Endothelial cell of umbilical vein (primary cell): Measurements from ENCODE around the gene MRPL2. TPM values are rescaled to one million over a fixed set of nuclear protein-coding genes. Genes with fewer than 3 reads are reported as not detected.
A peak's percentile ranks its signal among the peaks of the same experiment; 100 is the strongest.

ENCODE experiments used
- BruUV-seq: library from RNA; stranded (reverse); fragments of 400-500 nt; replicated peaks from 2 replicates; lab custom pipeline; 2021; lab: Mats Ljungman, UMichigan
- CTCF ChIA-PET: fragments of 300-600, 350-600 bp; sonication (Branson Sonifier 250); formaldehyde crosslinking; loops from one replicate; lab custom pipeline; 2021; ENCODE audit warnings: antibody characterized with exemption, inconsistent platforms; lab: Charles Lee
- POLR2A ChIA-PET: fragments of 300-600, 350-600 bp; sonication (Branson Sonifier 250); formaldehyde crosslinking; loops from one replicate; lab custom pipeline; 2021; ENCODE audit warnings: antibody characterized with exemption, inconsistent platforms; lab: Charles Lee
- DNase-seq: peaks from one replicate; pipeline ENCODE4 v3.0.0-alpha.2; 2011; ENCODE audit warnings: low read depth, low spot score
- FAIRE-seq: peaks from 2 replicates; lab custom pipeline; 2011; peaks lifted over from hg19 to GRCh38; lab: Jason Lieb, UNC
- H2AFZ ChIP-seq: 2 replicates; pipeline ENCODE4 v1.6.0; 2012; ENCODE audit warnings: low read depth, low read length, control low read depth, inconsistent platforms
- H3K27ac ChIP-seq: 2 replicates; pipeline ENCODE4 v1.5.1; 2011; ENCODE audit warnings: low read depth, mild to moderate bottlenecking, control low read depth, low read length, moderate library complexity; ENCODE audit not compliant: insufficient read depth
- H3K27me3 ChIP-seq, 2 experiments: 2 replicates each; pipeline versions ENCODE4 v1.6.0 to v1.6.1; 2011; ENCODE audit warnings: low read length in 2 of 2, mixed read lengths in 1 of 2; ENCODE audit not compliant: control insufficient read depth in 2 of 2, insufficient read depth in 2 of 2
- H3K36me3 ChIP-seq, 2 experiments: 2 replicates in 1 of 2; 3 replicates in 1 of 2; pipeline ENCODE4 v1.5.1; 2011; ENCODE audit warnings: low read length in 2 of 2, mild to moderate bottlenecking in 1 of 2, moderate library complexity in 1 of 2; ENCODE audit not compliant: control insufficient read depth in 2 of 2, insufficient read depth in 2 of 2; ENCODE audit errors: extremely low read depth in 1 of 2
- H3K4me1 ChIP-seq: 3 replicates; pipeline ENCODE4 v1.5.1; 2011; ENCODE audit warnings: mild to moderate bottlenecking, low read length; ENCODE audit not compliant: control insufficient read depth, insufficient read depth; ENCODE audit errors: extremely low read depth
- H3K4me2 ChIP-seq: 2 replicates; pipeline ENCODE4 v1.6.1; 2011; ENCODE audit warnings: low read length, control low read depth, mixed read lengths; ENCODE audit not compliant: insufficient read depth
- H3K4me3 ChIP-seq, 3 experiments: fragments of 200-600 bp in 1 of 3; sonication (generic), shearing (Covaris generic) in 1 of 3; replicated peaks in 1 of 3; 2 replicates each; pipeline ENCODE4 v1.5.1; 2011 to 2016; ENCODE audit warnings: control low read depth in 3 of 3, low read length in 3 of 3, mild to moderate bottlenecking in 2 of 3, inconsistent platforms in 1 of 3, low read depth in 1 of 3, moderate library complexity in 1 of 3; ENCODE audit not compliant: insufficient read depth in 1 of 3
- H3K79me2 ChIP-seq: 2 replicates; pipeline ENCODE4 v1.6.0; 2012; ENCODE audit warnings: low read length, inconsistent platforms; ENCODE audit not compliant: control insufficient read depth, insufficient read depth
- H3K9ac ChIP-seq: replicated peaks from 2 replicates; pipeline ENCODE3; 2011; ENCODE audit warnings: low read length, control low read depth; ENCODE audit not compliant: insufficient read depth; ENCODE audit errors: extremely low read depth
- H3K9me1 ChIP-seq: replicated peaks from 3 replicates; pipeline ENCODE4 v1.6.0; 2011; ENCODE audit warnings: mild to moderate bottlenecking, low read length; ENCODE audit not compliant: control insufficient read depth, insufficient read depth; ENCODE audit errors: extremely low read depth
- H3K9me3 ChIP-seq: replicated peaks from 2 replicates; pipeline ENCODE4 v1.5.1; 2012; ENCODE audit warnings: low read length, inconsistent platforms; ENCODE audit not compliant: control insufficient read depth, insufficient read depth
- H4K20me1 ChIP-seq: replicated peaks from 2 replicates; pipeline ENCODE3; 2011; ENCODE audit warnings: mild to moderate bottlenecking, low read length; ENCODE audit not compliant: control insufficient read depth, insufficient read depth; ENCODE audit errors: extremely low read depth
- GATA2 ChIP-seq: IDR thresholded peaks from 2 replicates; pipeline ENCODE4 v1.7.0; 2011; ENCODE audit warnings: low read depth, mild to moderate bottlenecking, moderate library complexity, mixed read lengths, low read length; ENCODE audit not compliant: insufficient read length, insufficient read depth
- MYC ChIP-seq: IDR thresholded peaks from one replicate; pipeline ENCODE4 v1.6.1; 2011; ENCODE audit warnings: mild to moderate bottlenecking, low read depth, low read length
- POLR2A ChIP-seq: IDR thresholded peaks from 2 replicates; pipeline ENCODE4 v1.6.1; 2012; ENCODE audit warnings: low read depth, mild to moderate bottlenecking, control low read depth, low read length
- dilution Hi-C: fragments of 300-500 bp; cut with MboI; formaldehyde crosslinking; loops from one replicate; pipeline ENCODE4 v1.15.0; 2019; ENCODE audit warnings: low sequenced_read_pairs; ENCODE audit not compliant: extremely low pct_ligation_motif_present
- intact Hi-C: fragments of 100-400 bp; cut with micrococcal nuclease; formaldehyde crosslinking; loops from one replicate; pipeline ENCODE4 v1.10.0; 2022
- polyA plus RNA-seq, 4 experiments: library from polyadenylated mRNA; depleted of rRNA in 3 of 4; stranded (reverse) in 3 of 4; unstranded in 1 of 4; fragments of >200 nt; gene quantifications; 2 replicates each; pipeline versions ENCODE4 v1.2.1 to v1.2.3, GENCODE V29; 2011 to 2012; ENCODE audit warnings: missing spikeins in 1 of 4
- total RNA-seq: library from RNA; stranded (reverse); gene quantifications from 2 replicates; pipeline ENCODE4 v1.2.3, GENCODE V29; 2021
- TF ChIP-seq, protein P1 (sequence below), 2 donors: IDR thresholded peaks; 1 replicate in 1 of 2; 2 replicates in 1 of 2; pipeline ENCODE4 v1.5.1; 2011; ENCODE audit warnings: low read length in 2 of 2, mild to moderate bottlenecking in 2 of 2, moderate library complexity in 2 of 2, control low read depth in 1 of 2, inconsistent platforms in 1 of 2, low read depth in 1 of 2; ENCODE audit not compliant: insufficient read depth in 1 of 2; ENCODE audit errors: extremely low read depth in 1 of 2

Gene MRPL2
- total and polyA plus RNA-seq, 2 donors (not counting 3 experiments of a cell fraction or from before 2014, with no cell fraction given), result 37.6 to 63.6 TPM

DNA sequence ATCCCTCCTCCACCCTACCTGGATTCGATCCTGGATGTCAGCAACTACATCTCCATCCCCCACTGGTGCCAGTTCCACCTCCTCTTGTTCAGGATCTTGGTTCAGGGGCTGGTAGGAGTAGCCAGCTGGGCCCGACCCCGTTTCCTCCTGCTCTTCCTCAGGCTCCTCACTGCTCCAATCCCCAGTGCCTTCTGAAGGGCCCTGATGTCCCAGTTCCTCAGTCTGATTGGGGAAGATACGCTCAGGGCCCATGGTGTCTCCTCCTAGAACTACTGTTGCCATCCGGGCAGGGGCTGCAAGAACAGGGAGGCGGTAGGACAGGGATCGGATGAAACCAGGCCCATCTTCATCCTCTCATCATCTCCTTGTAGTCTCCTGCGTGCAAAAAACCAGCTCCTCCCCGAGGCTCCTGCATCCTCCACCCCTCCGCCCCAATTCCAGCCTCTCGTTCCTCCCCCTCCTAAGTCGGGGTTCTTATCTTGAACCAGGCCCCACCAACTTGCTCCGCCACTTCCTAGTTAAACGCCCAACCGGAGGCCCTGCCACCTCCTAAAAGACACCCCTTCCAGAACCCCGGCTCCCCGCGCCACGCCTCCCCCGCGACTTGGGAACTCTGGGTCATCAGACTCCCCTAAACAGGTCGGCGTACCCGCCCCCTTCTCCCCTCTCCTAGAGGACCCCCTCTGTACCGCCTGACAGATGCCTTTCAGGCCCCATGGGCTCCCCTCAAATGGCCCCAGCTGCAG lies 46.0 kb downstream of the MRPL2 start:
- Histone ChIP-seq H3K4me1 (peaks cover 17% of the 10 kb centered on the region), H3K36me3 (peaks cover 10 to 26% of the 10 kb centered on the region in 2 experiments), H3K27ac (peak overlapping the region; percentile 29), H3K4me3 (peak overlapping the region; percentile 56 to 87 (median 72)), H3K4me2 (peak overlapping the region; percentile 86), H3K79me2 (peaks cover 34% of the 10 kb centered on the region), H3K9ac (peak overlapping the region; percentile 49), H3K9me3 (no peaks in the 10 kb centered on the region), H4K20me1 (no peaks in the 10 kb centered on the region), H3K9me1 (no peaks in the 10 kb centered on the region), H3K27me3 (no peaks in the 10 kb centered on the region), H2AFZ (peak overlapping the region; percentile 84)
- TF ChIP-seq, protein P1, sequence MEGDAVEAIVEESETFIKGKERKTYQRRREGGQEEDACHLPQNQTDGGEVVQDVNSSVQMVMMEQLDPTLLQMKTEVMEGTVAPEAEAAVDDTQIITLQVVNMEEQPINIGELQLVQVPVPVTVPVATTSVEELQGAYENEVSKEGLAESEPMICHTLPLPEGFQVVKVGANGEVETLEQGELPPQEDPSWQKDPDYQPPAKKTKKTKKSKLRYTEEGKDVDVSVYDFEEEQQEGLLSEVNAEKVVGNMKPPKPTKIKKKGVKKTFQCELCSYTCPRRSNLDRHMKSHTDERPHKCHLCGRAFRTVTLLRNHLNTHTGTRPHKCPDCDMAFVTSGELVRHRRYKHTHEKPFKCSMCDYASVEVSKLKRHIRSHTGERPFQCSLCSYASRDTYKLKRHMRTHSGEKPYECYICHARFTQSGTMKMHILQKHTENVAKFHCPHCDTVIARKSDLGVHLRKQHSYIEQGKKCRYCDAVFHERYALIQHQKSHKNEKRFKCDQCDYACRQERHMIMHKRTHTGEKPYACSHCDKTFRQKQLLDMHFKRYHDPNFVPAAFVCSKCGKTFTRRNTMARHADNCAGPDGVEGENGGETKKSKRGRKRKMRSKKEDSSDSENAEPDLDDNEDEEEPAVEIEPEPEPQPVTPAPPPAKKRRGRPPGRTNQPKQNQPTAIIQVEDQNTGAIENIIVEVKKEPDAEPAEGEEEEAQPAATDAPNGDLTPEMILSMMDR (IDR thresholded peaks at IDR 0.05; ENCODE audit: extremely low read depth in 1 of 2, insufficient read depth in 1 of 2, low read depth in 1 of 2, low read length in 2 of 2), result no peak
- TF ChIP-seq GATA2, result no peak
- peak; percentile 24 for TF ChIP-seq POLR2A
- no peak for DNase-seq
- ChIA-PET POLR2A (interaction anchor here (0.7 to 1.9 kb wide), 8 partner anchors 17 to 84 kb away, joined by 3 to 9 read pairs (median 5); partner anchors contain the start of genes CNPY3, CUL7, KLC4 and MRPL2), CTCF (interaction anchor here (0.9 to 8.7 kb wide), 6 partner anchors 25 to 131 kb away, joined by 3 to 55 read pairs (median 4); partner anchors contain the start of genes CUL7 and PEX6)
- peak; percentile 21 for FAIRE-seq
- TSS peak; percentile 80 for BruUV-seq
- intact Hi-C loops, result loop anchor here (1.0 to 5.0 kb wide), 2 partner anchors 29 to 51 kb away; partner anchors contain the start of genes GNMT and PPP2R5D
- dilution Hi-C loops, result no loop called here

DNA sequence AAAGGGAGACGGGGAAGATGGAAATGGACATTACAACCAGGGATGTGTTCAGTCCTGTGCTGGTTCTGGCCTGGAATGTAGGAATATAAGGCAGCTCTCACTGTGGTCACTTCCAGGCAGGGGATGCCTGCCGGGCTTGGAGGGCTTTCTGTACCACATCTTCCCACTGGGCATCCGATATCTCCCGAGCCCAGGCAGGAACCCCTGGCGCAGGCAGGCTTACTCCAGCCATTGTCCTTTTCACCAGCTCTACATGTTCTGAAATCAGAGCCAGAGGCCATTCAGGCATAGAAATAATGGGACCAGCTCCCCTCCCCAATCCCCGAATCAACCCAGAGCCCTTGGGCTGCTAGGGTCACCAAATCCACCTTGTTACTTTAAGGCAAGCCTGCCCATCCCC lies 46.9 kb downstream of the MRPL2 start:
- Histone ChIP-seq H3K36me3 (peaks cover 14 to 28% of the 10 kb centered on the region in 2 experiments), H3K27ac (no peak overlapping the region), H3K4me1 (peaks cover 17% of the 10 kb centered on the region), H3K4me2 (peak overlapping the region; percentile 86), H3K79me2 (peaks cover 34% of the 10 kb centered on the region), H3K9ac (no peak overlapping the region), H3K9me3 (no peaks in the 10 kb centered on the region), H3K9me1 (no peaks in the 10 kb centered on the region), H3K4me3 (no peak overlapping the region), H2AFZ (no peak overlapping the region), H3K27me3 (no peaks in the 10 kb centered on the region), H4K20me1 (no peaks in the 10 kb centered on the region)
- CTCF ChIA-PET, result interaction anchor here (8.7 kb wide), 1 partner anchor 132 kb away, joined by 55 read pairs; no protein-coding TSS in a partner anchor
- intact Hi-C loops, result loop anchor here (5.0 kb wide), 1 partner anchor 50 kb away; the partner anchor contains the start of gene GNMT
- no TSS peak for BruUV-seq
- POLR2A ChIA-PET, result interaction anchor here (1.0 kb wide), 1 partner anchor 28 kb away, joined by 3 read pairs; the partner anchor contains the start of gene PPP2R5D
- dilution Hi-C loops, result no loop called here
- DNase-seq (no peak), FAIRE-seq (no peak)
- no peak for TF ChIP-seq GATA2
- no peak for TF ChIP-seq MYC
